NCI-H2107 treated with DMSO at 0.1 percent for 48 hours (cell line): ENCODE data around the gene TENM3.

Experiments used
- DNase-seq: peaks from one replicate; lab custom pipeline; 2025; ENCODE audit not compliant: unreplicated experiment; lab: John Stamatoyannopoulos, UW

TENM3 gene

GRCh38 chr4:182649698-182650477, 406.7 kb downstream of the TENM3 start:
- DNase-seq = no peak

- DNase-seq = no peak
These were observed 410.4 kb downstream of the TENM3 start for GRCh38 chr4:182653596-182653995.

- DNase-seq = no peak
These were observed 412.1 kb downstream of the TENM3 start for GRCh38 chr4:182655340-182655739.

GRCh38 chr4:182662551-182662950, 419.3 kb downstream of the TENM3 start:
- DNase-seq = no peak

GRCh38 chr4:182671231-182671630, 428.0 kb downstream of the TENM3 start:
- no peak for DNase-seq

- no peak for DNase-seq
These were observed 428.5 kb downstream of the TENM3 start for GRCh38 chr4:182671749-182672148.

GRCh38 chr4:182678590-182678989, 435.4 kb downstream of the TENM3 start:
- DNase-seq = no peak

GRCh38 chr4:182679533-182679932, 436.3 kb downstream of the TENM3 start:
- DNase-seq = no peak

- DNase-seq = no peak
These were observed 437.0 kb downstream of the TENM3 start for GRCh38 chr4:182680234-182680653.

GRCh38 chr4:182683661-182684060, 440.5 kb downstream of the TENM3 start:
- DNase-seq = no peak

- no peak for DNase-seq
These were observed 441.6 kb downstream of the TENM3 start for GRCh38 chr4:182684796-182685195.

GRCh38 chr4:182688081-182688480, 444.9 kb downstream of the TENM3 start:
- DNase-seq = no peak

GRCh38 chr4:182694551-182694950, 451.3 kb downstream of the TENM3 start:
- DNase-seq = no peak

- no peak for DNase-seq
These were observed 451.8 kb downstream of the TENM3 start for GRCh38 chr4:182695009-182695408.

GRCh38 chr4:182695842-182696241, 452.6 kb downstream of the TENM3 start:
- no peak for DNase-seq

- DNase-seq = no peak
These were observed 453.9 kb downstream of the TENM3 start for GRCh38 chr4:182697094-182697493.

GRCh38 chr4:182698212-182698611, 455.0 kb downstream of the TENM3 start:
- no peak for DNase-seq

- DNase-seq = no peak
These were observed 456.0 kb downstream of the TENM3 start for GRCh38 chr4:182699201-182699600.

GRCh38 chr4:182699795-182700194, 456.6 kb downstream of the TENM3 start:
- DNase-seq = no peak

- no peak for DNase-seq
These were observed 457.4 kb downstream of the TENM3 start for GRCh38 chr4:182700362-182701160.

GRCh38 chr4:182704077-182704476, 460.9 kb downstream of the TENM3 start:
- no peak for DNase-seq

GRCh38 chr4:182704948-182705347, 461.7 kb downstream of the TENM3 start:
- no peak for DNase-seq
